HG03175 (cell line): ENCODE results near the gene HPRT1.

ENCODE experiments used
- ATAC-seq: cut with Tn5 transposase; IDR thresholded peaks from one replicate; pipeline ENCODE4 v1.9.1; 2021; ENCODE audit warnings: mild to moderate bottlenecking, moderate library complexity; ENCODE audit not compliant: unreplicated experiment

The HPRT1 gene

DNA sequence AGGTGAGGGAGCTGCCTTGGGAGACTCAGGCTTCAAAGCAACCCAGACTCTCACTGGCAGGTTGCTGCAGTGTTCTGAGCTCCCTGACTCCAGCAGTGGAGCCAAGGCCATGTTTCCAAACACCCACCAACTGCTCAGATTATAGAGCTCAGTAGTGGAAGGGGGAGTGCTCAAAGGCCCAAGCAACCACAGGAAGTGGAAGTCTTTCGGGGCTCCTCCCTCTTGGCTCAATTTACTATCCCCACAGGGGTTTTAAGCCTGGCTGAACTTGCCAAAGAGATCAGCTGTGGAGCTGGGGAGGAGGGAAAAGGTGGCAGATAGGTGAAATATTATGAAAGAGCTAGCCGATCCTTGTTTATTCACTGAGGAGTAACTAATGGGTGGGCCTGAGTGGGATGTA, 82.5 kb downstream of the HPRT1 start:
- ATAC-seq, result no peak

DNA sequence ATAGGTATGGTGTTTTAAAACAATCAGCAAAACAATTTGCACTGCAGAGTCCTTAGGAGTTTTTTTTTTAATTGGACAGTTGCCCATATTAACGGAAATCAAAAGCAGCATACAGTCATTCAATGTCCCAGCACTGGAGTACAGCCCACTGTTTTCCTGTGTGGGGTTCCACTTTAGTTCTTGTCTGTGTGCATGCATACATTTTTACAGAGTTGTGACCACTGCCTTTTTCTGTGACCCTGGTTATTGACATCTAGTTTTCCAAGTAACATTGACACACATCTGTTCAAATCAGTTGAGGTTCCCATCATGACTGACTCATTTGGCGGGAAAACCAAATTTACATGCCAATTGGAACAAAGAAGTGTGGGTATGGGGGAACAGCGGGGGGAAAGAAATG, 83.3 kb downstream of the HPRT1 start:
- ATAC-seq, result no peak

DNA sequence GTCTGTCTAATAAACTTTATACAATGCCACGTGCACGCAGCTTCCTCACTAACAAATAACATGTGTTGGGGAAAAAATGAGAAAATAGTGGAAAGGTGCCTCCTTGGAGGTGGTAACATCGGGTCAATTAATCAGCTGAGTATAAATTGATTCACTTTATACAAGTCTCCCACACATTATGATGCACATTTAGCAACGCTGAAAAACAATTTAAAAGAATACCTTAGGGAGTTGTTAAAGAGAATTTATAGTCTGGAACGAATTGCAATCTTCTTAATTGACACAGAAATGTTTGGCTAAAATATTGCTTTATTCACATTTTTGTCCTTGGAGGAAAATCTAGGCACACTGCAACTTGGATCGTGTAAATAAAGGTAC, 84.2 kb downstream of the HPRT1 start:
- ATAC-seq, result no peak

DNA sequence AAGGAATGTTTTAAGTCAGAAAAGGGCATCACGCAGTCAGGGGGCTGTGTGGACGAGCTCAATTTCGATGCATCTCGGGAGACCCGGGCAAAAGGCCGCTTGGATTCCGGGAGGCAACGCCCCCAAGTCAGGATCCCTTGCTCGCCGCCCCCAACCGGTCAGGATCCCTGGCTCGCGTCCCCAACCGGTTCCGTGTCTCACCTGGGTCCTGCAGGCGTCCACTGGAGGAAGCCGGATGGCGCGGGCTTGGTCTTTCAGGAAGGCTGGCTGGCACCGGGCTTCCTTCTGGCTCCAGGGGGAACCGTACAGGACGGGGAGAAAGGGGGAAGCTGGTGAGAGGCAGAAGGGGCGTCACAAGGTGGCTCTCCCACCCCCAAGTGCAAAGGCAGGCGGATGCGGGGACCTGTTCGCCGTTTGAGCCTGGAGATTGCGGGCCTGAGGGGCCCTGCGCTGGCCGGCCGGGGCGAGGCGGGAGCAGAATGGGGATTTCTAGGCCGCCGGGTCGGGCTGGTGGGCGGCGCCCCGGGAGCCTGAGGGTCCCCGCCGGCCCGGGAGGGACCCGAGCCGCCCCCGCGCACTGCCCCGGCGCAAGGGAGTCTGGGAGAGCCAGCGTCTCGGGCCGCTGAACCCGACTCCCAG, 84.7 kb downstream of the HPRT1 start:
- ATAC-seq, result no peak

DNA sequence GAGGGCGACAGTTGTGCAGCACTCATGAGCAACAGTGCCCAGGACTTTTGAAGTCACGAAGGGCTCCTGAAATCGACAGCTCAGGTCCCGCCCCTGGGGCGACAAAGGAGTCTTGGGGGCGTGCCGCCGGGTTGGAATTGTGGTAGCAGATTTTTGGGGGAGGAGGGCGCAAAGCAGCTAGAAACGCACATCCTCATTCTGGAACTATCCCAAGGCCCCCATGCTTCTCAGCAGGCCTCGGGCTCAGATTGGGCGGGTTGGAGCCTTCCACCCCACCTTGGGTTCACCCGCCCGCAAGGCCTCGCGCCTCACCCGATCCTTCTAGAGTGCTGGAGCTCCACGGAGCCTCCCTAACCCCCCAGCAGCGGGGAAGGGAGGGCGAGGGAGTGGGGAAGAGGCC, 85.5 kb downstream of the HPRT1 start:
- ATAC-seq, result no peak

DNA sequence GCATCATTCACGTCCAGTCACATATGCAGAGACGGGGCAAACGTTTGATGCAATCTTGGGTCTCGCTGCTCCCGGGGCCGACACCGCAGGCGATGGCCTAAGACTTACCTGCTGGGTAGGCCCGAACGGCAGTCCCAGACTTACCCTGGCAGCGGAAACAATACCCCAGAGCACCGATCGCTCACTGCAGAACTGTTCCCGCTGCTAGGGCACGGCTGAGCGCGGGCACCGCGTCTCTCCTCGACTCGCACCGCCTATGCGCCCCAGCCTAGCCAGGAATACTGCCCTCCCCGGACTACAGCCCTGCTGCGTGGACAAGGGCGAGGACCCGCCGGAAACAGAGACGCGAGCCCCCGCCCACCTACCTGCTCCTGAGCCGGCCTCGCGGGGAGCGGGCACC, 86.2 kb downstream of the HPRT1 start:
- no peak for ATAC-seq

DNA sequence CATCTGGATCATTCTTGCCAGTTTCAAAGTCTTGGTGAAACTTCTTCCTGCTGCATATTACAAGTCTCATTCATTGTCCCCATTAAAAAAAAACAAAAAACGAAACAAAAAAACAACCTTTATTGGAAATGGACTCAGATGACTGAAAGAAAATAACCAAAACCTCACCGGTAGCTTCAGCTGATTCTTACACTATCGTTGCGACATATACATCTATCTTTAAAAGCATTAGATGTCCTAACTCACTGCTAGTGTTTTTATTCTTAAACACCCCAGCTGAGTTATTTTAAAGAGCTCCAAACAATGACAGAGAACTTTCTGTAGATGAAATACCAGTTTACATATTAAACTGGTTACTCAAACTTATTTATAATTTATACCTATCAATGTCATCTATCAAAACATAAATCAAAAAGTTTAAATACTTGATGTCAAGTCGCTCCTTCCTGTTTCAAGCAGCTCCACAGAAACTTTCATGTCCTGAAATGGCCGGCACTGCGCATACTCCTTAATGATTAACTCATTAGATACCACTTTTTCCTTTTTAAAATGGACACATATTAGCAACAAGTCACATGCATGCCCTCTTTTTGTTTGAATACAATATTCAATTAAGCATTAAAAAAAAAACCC, 87.2 kb downstream of the HPRT1 start:
- no peak for ATAC-seq

DNA sequence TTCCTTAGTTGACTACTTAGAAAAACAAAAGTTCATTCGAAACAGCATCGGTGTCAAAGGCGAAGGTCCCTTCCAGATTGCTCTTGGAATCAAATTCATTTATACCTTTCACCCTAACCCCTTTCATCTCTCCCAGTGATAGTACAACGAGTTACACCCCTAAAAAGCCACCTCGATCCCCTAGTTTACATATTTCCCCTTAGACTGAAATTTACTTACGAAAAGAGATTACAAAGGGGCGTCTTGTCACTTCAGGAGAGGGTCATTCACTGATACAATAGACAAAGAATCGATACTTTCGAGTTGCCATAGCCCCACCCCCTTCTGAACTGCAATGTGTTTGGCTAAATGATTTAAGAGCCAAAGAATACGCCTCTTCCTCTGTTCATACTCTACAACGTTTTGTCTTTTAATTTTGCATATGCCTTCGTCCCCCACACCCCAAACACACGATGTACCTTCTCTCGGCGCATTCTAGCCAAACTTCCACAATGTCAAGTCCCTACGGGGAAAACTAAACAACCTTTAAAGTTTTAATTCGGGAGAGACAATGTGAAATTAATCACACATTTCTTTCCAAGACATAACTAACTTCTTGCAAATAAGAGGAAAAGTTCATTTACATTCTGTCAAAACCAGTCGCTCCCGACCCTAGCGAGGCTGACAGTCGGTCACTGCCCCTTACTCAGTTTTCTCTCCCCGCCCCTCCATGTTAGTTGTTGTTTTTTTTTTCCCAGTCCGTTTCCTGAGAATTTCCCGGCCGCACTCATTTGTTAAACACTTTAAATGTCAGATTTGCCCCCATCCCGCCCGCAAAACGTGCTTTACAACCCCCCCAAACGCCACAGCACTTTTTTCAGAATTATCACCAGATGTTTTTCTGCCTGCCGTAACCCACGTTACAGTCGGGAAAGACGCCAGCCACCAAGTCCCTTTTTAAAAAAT, 88.6 kb downstream of the HPRT1 start:
- no peak for ATAC-seq
